LHCN-M2 (cell line): ENCODE results near the gene TRIM67. TPM values are rescaled to one million over a fixed set of nuclear protein-coding genes. Genes with fewer than 3 reads are reported as not detected.

Source experiments
- DNase-seq: peaks from one replicate; pipeline ENCODE4 v3.0.0-alpha.2; 2012; ENCODE audit warnings: low read depth
- total RNA-seq: library from RNA; depleted of rRNA; stranded (reverse); fragments of >200 nt; gene quantifications from 2 replicates; pipeline ENCODE4 v1.2.3, GENCODE V29; 2014; rRNA removed

Gene TRIM67
- total RNA-seq, 1 experiment from 2014 or later, result not detected

DNA sequence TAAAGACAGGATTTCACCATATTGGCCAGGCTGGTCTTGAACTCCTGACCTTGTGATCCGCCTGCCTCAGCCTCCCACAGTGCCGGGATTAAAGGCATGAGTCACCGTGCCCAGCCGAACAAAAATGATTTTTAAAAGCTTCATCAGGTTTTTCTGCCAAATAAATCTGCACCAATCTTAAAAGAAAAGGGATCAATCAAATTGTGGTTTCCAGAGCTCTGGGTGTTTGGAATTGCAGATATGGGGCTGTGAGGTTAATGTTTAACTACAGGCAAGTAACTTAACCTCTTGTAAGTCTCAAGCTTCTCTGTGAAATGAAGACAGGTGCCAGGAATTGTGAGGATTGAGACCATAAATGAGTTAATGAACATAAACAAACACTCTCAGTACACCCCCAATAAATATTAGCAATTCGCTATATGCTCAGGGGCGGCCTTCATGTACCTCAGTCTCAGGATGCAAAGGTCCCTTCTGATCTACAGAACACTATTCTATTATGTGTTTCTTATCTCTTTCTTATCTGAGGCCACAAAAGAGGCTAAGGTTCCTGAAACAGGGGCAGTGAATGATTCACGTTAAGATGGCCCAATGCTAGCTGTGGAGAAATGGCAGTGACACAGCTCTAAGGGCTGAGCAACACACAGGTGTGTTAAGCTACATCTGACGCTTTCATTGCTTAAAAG, 72.0 kb downstream of the TRIM67 start:
- DNase-seq, result peak; percentile 38

DNA sequence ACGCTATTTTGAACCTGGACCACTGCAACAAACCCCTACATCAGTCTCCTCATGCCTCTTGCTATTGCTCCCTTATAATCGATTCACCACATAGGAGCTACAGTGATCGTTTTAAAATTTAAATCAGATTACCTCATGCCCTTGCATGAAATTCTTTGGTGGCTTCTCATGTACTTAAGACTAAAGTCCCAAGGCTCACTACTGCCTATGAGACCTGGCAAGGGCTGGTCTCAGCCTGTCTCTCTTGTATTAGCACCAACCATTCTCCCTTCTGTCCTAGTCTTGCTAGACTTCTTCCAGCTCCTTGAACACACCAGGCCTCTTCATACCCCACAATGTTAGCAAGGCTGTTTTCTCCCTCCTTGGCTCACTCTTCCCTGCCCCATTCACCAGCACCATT, 72.6 kb downstream of the TRIM67 start:
- no peak for DNase-seq

DNA sequence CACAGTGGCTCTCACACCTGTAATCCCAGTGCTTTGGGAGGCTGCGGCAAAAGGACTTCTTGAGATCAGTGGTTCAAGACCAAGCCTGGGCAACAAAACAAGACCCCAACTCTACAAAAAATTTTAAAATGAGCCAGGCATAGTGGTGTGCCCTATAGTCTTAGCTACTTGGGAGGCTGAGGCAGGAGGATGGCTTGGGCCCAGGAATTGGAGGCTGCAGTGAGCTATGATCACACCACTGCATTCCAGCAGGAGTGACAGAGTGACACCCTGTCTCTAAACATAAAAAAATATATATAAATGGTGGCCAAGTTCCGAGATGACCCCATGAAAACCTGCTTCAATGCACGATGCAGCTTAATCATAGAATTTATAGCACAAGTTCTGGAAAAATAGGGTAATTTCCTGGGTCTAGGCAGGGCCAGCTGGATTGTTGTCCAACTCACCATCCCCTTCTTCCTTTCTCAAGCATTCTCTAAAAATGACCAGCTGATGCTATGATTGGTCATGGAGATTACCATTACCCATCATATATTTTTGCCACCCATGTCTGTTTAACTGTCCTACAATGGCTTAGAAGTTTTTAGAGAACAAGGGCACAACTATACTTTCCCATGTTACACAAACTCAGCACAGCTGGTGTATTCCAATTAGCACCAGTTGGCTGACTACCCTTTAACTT, 73.8 kb downstream of the TRIM67 start:
- DNase-seq, result no peak

DNA sequence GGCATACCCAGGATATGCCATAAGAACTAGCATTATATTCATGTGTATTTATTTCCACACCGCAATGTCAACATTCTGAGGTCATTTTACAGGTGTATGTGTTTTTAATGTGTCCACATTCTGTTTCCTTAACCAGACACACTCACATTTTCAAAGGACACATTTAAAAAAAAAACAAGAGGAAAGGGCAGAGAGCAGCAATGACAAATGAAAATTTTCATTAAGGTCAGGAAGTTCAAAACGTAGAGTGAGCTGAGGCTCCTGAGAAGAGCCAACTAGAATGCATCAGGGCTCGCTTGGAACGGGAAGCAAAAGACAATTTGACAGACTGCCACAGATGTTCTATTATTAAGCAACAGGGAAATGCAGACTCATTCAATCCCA, 74.3 kb downstream of the TRIM67 start:
- DNase-seq, result peak; percentile 92

DNA sequence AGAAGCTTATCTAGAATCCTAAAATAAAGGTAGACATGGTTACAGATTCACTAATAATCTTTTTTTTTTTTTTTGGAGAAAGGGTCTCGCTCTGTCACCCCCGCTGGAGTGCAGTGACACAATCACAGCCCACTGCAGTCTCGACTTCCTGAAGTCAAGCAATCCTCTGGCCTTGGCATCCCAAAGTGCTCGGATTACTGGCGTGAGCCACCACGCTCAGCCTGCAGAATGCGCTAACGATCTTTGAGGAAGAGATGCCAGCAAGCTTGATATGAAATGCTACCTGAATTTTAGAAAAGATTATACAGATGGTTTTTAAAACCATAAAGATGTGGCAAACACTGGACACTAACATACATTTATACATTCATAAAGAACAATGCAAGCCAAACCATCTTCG, 75.1 kb downstream of the TRIM67 start:
- peak; percentile 8 for DNase-seq

DNA sequence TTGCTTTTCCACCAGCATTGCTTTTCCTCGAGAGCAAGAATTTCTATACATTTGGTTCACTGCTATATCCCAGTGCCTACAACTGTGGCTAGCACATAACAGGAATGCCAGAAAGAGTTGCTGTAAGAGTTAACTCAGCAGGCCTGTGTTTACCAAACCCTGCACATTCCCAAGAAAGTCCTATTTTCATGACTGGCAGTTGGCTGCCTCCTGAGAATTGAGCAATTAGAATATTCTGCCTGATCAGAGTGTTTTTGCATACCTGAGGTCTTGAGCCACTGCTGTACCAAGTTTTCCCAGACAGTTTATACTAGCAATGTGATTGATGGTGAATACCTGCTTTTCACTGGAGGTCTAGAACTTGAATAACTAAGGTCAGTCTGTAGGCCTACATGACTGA, 76.4 kb downstream of the TRIM67 start:
- no peak for DNase-seq

DNA sequence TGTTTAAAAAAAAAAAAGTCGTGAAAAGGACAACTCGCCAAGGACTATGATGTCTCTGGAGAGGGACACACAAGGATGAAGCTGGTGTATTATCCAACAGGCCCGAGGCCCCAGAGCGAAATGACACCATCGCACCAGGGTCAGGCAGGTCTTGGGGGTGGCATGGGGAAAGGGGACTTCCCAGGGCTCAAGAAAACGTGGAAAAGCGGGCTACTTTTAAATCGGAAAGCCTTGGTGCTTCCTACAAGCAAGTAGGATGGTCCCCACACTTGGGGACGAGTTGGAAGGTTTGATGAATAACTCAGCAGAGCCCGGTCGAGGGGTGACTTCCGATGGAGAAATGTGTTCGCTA, 78.6 kb downstream of the TRIM67 start:
- peak; percentile 13 for DNase-seq

DNA sequence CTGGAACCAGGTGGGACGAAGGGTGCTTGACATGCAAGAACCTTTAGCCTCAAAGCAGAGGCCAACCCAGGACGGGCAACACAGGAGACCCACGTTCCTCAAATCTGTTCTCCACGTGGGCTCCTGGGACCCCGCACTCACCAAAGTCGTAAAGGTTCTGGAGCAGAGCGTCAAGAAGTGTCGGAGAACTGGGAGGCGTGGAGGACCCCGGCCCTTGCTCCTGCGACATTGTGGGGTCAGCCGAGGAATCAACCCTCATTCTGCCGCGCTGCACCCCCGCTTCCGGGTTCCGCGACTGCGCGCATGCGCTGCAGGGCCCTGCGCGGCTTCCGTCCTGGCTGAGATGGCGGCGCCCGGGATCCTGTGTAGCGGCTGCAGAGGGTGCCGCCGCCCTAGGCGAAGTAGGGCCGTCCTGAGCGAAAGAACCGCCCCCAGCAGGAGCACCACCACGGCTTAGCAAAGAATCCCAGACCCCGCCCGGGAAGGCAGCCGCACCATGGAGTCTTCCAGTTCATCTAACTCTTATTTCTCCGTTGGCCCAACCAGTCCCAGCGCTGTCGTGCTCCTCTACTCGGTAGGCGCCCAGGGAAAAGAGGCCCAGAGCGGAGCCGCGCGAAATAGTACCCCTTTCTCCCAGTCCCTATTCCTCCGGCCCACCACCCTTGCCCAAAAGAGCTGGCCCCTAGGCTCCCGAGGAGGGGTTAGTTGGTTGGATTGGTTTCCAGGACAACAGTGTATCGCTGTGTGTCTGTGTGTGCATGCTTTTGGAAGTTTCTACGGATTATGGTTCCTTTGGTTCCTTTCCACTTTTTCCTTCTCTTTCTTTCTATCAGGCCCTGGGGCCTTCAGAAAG, 79.3 kb downstream of the TRIM67 start, which contains the start of gene GNPAT:
Gene GNPAT (plus strand): TSS at position 330 of the 853 bp plus-strand sequence. CDS start 167 bp downstream, at position 497.
- peak; percentile 81 for DNase-seq

DNA sequence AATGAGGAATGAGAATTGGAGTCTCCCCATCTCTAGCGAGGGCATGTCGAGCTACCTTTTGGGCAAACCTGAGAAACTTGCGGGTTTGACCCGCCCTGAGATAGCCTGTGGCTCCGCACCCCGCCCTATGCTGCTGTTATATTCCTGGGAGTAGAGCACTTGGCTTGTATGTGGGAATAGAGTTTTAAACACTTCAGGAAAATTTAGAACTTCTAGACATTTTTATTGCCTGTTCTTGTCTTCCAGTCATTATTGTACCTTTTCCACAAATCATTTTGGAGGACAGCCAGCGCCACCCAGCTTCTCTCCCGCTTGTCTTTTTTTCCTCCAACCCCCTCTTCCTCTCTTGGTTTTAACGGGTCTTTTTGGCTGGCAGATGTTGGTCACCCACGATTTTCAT, 79.9 kb downstream of the TRIM67 start:
- DNase-seq, result no peak

DNA sequence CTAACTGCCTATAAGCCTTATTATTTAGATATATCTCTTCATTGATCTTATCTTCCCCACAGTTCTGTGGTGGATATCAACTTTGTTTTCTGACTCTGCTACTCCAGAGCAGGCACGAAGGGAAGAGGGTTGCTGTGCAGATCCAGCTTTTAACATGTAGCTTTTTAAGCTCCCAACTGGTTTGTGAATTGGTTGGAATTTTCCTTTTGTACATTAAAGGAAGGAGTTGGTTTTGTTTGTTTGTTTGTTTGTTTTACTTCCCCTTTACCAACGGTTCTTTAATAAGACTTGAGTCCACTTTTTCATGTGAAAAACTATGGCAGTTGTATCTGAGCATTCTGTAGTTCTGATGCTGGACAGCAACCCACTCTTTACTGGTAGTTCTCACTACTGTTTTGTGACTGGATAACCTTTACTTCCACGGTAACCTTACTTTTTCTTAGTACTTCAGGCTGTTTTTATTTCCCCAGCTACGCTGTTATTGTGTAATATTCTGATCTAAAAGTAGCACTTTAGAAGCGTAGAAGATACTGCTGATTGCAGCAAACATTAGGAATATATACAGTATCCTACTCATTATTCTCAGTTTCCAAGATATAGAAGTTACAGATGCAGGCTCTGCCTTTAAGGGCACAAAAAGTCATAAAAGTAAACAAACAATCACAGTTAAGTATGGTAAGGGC, 80.8 kb downstream of the TRIM67 start:
- peak; percentile 26 for DNase-seq

DNA sequence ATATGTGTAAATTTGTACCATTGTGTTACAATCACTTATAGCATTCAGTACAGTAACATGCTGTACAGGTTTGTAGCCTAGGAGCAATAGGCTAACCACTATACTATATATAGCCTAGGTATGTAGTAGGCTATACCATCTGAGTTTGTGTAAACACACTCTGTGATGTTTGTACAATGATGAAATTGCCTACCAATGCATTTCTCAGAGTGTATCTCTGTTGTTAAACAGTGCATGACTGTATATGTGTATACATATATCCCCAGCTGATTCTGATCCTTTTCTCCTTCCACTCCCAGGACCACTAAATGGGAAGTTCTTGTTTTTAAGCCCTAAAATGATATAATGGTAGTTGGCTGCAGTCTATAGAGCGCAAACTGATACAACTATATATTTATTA, 86.9 kb downstream of the TRIM67 start:
- DNase-seq, result no peak

DNA sequence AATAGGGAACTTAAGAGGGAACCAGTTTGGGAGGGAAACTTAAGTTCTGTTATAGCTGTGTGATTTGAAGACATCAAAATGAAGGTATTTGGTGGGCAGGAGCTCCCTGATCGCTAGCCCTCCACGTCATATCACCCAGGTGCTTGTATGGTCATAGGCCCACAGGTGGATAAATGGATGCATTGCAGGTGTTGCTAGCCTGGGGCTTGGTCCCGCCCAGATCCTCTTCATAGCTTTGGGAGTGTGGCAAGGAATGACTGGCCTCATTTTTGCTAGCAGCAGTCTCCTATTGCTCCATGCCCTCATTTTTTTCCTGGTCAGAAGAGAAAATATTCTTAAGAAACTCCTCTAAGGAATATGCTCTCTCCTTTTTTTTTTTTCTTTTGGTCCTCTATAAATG, 90.5 kb downstream of the TRIM67 start:
- no peak for DNase-seq

DNA sequence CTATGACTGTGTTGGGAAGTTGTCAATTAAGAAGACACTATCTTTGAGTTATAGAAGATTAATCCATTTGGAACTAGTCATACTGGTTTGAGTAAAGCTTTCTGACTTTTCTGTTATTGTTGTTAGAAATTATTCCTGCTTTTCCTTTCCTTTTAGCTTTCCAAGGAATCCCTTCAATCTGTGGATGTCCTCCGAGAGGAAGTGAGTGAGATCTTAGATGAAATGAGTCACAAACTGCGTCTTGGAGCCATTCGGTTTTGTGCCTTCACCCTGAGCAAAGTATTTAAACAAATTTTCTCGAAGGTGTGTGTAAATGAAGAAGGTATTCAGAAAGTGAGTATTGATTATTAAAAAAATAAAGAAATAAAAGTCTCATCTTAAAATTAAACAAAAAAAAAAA, 98.5 kb downstream of the TRIM67 start:
- no peak for DNase-seq

DNA sequence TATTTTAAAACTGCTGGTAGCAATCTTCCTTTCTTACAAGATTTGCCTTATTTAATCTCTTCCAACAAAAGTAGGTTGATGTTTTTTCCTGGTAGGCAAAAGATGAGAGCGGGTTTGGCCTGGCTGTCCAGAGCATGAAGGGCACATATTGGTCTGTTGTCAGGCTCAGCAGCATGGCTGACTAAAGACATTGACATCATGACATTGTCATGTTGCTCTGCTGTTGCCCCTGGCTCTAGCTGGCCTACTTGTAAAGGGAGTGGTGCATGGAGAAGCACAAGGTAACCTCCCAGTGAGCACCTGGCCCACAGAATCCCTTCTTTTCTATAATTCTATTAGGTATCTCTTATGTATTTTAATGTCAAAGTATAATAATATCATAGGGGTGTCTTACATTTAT, 102.8 kb downstream of the TRIM67 start:
- no peak for DNase-seq

DNA sequence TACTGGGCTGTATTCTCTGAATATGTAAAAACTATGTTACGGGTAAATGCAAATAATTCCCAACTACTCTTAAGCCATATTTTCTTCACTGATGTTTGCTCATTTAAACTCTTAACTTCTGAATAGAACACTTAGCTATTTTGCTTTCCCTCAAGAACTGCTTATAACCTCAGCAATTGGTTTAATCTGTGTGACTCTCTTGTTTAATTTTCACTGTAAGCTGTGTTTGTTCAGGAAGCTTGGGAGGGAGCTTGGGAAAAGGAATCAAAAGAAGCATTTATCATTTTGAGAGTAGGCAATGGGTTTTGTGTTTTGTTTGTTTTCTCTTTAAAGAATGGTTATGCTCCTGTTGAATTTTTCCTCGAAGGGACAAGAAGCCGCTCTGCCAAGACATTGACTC, 103.5 kb downstream of the TRIM67 start:
- DNase-seq, result no peak

DNA sequence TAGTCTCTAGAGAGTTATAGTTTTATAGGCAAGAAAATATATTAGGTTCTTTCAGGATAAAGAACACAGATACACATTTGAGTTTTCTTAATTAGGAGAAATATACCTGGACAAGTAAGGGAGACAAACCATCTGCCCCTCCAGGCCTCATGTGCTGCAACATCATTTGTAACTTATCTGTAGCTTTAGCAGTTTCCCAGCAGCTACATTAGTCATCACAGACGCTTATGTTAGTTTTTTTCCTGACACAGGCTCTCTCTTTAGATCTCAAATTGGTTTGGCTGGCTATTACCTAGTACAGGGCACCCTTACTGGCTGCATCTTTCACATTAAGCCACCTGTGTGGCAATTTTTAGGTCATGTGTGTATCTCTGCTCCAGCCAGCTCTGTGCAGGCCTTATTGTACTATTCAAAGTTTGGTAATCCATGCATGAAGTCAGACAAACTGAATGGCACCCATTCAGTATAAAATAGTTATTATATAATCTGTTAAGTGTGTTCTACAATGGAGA, 105.0 kb downstream of the TRIM67 start:
- DNase-seq, result no peak

Other genes starting within 250 kb of the TRIM67 start
- gene TTC13, start 183.2 kb upstream of the TRIM67 start, total RNA-seq, result 8.4 and 10.2 TPM in 2 replicates
- 20.1 and 21.6 TPM in 2 replicates for gene ARV1, start 183.0 kb upstream of the TRIM67 start, total RNA-seq
- 2.9 and 4.9 TPM in 2 replicates for gene FAM89A, start 121.8 kb upstream of the TRIM67 start, total RNA-seq
- gene GNPAT, start 79.2 kb downstream of the TRIM67 start, total RNA-seq, result 79.7 TPM in 2 replicates
- 13.3 and 15.2 TPM in 2 replicates for gene EXOC8, start 175.8 kb downstream of the TRIM67 start, total RNA-seq
- gene SPRTN, start 176.2 kb downstream of the TRIM67 start, total RNA-seq, result 17.2 and 17.6 TPM in 2 replicates